Measurements from ENCODE around the gene IL37.

IL37 gene

GRCh38 chr2:112960230-112960825 lies 49.4 kb downstream of the IL37 start:
- DNase-seq (ENCODE audit: low read depth in 2 of 2): no peak

GRCh38 chr2:112962308-112963175 lies 51.6 kb downstream of the IL37 start:
- DNase-seq (ENCODE audit: low read depth in 2 of 2): no peak

- DNase-seq (ENCODE audit: low read depth in 2 of 2): no peak
These were observed 56.1 kb downstream of the IL37 start for GRCh38 chr2:112967023-112967422.
